Erythroblast (primary cell): ENCODE data around the gene PACSIN1.

Source experiments
- GATA1 ChIP-seq: IDR thresholded peaks from 2 replicates; pipeline ENCODE4 v1.6.1; 2011; ENCODE audit warnings: low read depth, mild to moderate bottlenecking, control low read depth, low read length, moderate library complexity
- POLR2A ChIP-seq: IDR thresholded peaks from 2 replicates; pipeline ENCODE4 v1.6.1; 2011; ENCODE audit warnings: mild to moderate bottlenecking, low read length

- TF ChIP-seq POLR2A = no peak
- TF ChIP-seq GATA1 = no peak
Observed at GRCh38 chr6:34447910-34448309, 18.0 kb upstream of the PACSIN1 start.
